Effector CD8-positive, alpha-beta T cell (primary cell): Measurements from ENCODE around the gene HSPB1.
"Not testable (repeated sequence)": the region's sequence is repeated elsewhere in the genome, so short reads cannot be mapped to it uniquely, and the experiment has no call there.

Experiments
- DNase-seq: peaks from one replicate; lab custom pipeline; 2025; lab: John Stamatoyannopoulos, UW

HSPB1 gene

DNA sequence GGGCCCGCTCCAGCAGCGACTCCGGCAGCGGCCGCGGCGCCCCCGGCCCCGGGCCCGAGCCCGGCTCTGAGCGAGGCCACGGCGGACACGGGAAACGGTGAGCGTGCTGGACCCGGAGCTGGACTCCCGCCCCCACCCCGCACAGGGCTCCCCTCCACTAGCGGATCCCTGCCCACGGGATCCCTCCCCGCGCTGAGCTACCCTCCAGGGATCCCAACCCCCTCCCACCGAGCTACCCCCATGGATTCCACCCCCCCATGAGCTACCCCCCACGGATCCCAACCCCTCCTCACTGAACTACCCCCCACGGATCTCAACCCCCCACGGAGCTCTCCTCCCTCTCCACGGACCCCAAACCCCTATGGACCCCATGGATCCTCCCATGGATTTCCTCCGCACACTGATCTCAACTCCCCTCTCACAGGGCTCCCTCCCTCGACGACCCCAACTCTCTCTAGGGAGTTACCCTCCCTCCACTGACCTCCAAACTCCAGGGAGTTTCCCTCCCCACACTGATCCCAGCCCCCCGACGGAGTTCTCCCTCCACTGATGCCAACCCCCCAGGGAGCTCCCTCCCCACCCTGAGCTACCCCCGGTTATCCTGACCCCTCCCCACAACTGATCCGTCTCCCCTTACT is 20.6 kb upstream of the HSPB1 start:
- no peak for DNase-seq

DNA sequence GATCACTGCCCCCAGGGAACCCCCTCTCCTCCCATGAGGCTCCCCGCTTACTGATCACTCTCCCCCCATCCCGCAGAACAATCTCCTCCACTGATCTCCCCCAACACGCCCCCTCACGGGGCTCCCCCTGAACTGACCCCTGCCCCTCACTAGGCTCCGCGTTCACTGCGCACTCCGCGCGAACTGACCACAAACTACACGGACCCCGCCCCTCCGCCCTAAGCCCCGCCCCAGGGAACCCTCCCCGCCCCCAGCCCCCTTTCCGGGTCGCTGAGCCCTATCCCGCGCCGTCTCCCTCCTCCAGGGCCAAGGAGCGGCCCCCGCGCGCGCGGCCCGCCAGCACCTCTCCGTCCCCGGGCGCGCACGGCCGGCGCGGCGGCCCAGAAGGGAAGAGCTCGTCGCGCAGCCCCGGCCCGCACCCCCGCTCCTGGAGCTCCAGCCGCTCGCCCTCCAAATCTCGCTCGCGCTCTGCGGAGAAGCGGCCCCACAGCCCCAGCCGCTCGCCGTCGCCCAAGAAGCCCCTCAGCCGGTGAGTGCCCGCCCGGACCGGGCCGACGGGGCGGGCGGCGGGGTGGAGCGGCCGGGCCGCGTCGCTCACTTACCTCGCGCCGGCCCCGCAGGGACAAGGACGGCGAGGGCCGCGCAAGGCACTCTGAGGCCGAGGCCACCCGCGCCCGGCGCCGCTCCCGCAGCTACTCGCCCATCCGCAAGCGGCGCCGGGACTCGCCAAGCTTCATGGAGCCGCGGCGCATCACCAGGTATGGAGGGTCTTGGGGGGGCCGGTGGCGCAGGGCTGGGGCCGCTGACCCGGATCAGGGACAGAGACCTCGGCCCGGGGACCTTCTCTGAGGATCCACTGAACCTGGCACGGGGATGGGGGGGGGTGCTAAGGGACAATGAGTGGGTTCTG is 19.9 kb upstream of the HSPB1 start:
- DNase-seq = peak; percentile 9

DNA sequence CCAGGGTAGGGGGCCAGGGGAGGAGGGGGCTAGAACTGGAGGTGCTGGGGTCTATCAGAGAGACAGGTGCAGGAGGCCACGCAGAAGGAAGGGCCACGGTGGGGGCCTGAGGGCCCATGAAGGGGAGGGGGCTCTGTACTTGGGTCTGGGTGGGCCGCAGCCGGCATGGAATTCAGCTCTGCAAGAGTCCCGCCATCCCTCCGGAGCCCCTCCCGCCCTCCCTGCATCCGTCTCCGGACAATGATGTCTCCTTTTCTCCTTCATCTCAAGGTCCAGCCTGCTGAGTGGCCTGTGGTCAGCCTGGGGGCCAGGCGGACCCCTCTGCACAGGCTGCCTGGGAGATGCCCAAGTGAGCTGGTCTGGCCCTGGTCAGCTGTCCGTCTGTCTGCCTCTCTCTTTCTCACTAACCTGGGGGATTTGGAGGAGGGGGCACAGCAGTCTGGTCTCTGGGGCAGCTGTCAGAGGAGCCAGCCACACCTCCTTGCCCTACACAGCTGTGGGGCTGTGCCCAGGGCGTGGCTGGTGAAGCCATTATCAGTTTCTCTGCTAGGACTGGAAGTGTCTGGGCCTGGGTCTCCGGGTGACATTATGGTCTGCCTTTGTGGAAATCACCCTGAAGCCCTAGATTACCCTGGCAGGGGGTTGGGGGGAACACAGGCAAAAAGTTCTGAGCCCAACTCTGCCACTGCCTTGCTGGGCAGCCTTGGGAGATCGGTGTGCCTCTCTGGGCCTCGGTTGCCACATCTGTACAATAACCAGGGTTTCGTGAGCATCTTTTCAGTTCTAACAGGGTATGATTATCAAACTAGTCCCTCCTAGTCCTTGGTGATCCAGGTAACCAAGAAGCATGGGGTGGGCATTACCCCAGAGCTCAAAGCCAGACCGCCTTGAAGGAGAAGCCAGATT is 19.0 kb upstream of the HSPB1 start:
- no peak for DNase-seq

DNA sequence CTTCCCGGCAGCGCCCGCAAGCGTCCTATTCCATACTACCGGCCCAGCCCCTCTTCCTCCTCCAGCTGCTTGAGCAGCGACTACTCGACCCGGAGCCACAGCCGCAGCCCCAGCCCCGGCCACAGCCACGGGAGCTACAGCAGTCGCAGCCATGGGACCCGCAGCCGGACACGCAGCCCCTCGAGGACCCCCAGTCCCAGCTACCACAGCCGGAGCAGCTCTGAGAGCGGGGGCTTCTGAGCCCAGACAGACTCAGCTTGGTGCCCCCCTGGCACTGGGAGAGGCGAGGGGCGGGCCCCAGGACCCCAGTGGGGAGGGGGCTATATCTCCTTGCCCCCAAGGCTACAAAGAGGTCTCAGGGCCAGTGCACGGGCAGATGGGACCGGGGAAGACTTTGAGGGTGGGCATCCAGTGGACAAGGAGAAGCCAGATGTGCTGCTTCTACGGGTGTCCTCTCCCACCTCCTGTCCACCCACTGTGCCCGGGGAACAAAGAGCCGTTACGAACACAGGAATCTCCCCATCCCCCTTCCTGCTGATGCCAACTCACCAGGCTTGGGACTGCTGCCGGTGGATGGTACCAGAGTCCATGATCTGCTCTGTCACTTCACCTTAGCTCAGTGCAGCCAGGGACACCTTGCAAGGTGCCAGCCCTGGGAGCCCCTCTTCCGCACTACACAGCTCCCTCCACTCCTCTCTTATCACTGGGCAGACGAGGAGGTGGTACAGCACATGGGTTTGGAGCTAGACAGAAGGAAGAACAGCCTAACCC is 16.7 kb upstream of the HSPB1 start:
- DNase-seq = no peak

DNA sequence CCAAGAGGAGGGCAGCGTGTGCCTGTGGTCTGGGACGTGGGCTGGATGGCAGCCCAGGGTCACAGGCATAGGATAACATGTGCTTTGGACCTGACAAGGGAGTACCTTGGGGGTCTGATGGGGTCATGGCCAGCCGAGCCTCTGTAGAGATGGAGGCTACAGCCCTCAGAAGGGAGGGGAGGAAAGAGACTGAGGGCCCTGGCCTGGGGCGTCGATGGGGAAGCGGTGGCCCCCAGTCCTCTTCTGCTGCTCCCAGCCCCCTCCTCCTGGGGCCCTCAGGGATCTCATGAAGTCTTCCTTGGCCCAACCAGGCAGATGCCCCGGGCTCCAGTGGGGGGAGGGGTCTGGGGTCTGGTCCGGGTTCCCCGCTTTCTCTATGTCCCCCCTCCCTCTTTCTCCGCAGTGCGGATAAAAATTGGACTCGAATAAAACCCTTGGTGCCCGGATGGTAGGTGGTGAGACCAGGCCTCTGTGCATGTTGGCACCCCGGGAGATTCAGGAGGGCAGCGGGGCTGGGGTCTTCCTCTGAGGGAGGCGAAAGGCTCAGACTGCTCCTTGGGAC is 15.6 kb upstream of the HSPB1 start:
- no peak for DNase-seq

DNA sequence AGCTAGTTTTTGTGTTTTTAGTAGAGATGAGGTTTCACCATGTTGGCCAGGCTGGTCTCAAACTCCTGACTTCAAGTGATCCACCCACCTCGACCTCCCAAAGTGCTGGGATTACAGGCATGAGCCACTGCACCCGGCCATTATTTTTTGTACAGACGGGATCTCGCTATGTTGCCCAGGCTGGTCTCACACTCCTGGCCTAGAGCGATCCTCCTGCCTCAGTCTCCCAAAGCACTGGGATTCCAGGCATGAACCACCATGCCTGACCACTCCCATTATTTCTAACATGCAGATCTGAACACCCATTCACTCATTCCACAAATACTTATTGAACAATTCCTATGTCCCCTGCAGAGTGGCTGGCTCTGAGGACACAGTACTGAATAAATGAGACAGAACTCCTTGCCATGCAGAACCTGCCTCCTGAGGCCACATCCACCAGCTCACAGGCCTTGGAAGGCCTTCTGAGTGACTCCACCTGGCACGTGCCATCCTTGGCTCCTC is 11.6 kb upstream of the HSPB1 start:
- not testable (repeated sequence) for DNase-seq

DNA sequence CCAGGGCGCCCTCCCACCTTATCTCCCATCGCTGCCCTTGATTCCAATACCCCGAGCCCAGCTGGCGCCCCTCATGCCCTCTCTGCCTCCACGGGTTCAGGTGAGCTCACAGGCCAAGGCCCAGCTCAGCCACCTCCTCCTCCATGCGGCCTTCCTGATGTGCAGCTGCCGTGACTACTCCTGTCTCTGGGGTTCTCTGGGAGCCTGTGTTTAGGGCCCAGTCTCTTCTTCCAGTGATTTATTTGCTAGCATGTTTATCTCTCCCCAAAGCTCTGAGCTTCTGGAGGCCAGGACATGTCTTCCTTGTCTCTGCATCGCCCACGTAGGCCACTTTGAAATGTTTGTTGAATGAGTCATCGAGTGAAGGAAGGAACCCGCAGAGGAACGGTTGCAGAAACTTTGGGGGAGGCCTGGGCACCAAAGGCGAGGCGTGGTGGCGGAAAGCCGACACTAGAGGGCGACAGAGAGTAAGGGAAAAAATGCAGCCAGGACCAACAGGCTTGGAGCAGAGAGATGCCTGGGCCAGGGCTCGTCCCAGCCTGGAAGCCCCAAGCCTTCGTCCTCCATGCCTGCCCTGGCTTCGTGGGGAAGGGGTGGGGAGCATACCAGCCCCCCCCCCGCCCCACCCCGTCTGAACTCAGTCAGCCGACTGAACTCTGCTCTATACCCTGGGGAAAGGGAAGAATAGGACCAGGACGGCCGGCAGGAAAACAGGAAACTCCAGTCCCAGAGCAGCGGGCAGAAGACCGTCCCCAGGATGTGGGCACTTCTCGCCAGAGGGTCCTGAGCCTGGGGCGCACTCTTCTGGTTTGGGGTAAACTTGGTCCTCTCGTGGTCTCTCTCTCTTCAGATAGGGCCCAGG is 10.9 kb upstream of the HSPB1 start:
- peak; percentile 78 for DNase-seq

DNA sequence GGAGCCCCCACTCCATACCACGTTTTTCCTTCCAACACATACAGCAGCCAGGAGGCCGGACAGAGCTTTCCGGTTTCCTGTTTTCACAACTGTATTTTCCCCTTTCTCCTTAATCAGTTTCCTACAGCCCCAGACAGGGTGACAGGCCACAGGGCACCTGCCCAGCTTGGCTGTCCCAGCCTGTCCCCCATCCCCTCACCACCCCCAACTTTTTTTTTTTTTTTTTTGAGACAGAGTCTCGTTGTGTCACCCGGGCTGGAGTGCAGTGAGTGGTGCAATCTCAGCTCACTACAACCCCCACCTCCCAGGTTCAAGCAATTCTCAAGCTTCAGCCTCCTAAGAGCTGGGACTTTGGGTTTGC is 10.3 kb upstream of the HSPB1 start:
- DNase-seq = no peak

DNA sequence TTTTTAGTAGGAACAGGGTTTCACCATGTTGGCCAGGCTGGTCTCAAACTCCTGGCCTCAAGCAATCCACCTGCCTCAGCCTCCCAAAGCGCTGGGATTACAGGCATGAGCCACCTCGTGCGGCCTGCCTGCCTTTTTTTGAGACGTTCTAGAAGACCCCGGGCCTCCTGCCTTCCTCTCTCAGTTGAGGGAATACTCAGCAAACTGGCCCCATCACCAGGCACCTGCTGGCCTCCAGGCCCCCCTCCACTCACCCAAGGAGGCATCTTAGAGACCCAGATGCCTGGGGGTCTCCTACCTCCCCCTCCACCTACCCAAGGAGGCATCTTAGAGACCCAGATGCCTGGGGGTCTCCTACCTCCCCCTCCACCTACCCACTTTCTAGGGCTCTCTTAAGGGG is 9.6 kb upstream of the HSPB1 start:
- not testable (repeated sequence) for DNase-seq

DNA sequence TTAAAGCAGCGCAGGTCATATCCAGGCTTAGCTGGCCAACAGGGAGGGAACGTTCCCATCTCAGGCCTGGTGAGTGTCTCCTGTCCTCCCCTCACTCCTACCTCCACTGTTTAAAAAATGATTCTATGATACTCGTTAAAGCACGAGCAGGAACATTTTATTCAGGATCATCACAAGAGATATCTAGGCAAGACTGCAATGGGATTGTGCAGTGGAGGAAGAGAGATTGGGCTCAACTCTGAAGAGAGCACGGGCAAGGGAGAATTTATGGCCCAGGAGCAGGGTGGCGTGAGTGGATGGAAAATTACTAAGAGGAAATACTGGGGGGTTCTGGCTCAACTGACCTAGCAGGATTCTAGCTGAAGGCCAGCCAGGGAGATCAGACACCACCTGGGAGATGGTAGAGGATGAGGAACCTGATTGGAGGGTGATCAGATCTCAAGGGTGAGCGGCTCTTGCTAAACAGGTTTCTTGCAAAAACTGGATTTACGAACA is 9.0 kb upstream of the HSPB1 start:
- no peak for DNase-seq

DNA sequence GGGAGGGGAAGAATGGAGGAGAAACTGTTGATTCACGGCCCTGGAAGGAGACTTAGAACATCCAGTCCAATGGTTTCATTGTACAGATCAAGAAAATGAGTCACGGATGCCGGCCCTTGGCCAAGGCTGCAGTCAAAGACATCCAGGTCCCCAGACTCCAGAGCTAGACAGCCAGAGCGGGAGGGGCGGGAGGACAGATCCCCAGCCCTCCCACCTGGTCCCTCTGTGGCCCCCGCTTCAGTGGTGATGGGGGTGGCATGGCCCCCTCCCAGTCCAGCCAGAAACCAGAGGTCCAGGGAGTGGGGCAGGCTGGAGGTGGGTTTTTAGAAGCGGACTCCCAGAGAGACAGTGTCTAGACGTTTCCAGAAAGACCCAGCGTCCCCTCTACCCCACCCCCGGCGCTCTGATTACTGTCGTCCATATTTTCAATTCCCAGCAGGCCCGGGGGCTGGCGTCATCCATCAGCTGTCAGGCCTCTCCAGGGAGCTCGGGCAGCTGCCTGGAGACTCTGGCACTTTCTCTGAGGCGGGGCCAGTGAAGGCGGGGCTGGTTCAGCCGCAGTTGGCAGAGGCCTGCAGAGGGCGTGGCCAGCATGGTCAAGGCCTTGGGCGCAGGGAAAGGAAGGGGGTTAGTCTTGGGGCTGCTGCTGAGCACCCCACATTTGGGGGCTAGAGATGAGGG is 8.0 kb upstream of the HSPB1 start:
- no peak for DNase-seq

DNA sequence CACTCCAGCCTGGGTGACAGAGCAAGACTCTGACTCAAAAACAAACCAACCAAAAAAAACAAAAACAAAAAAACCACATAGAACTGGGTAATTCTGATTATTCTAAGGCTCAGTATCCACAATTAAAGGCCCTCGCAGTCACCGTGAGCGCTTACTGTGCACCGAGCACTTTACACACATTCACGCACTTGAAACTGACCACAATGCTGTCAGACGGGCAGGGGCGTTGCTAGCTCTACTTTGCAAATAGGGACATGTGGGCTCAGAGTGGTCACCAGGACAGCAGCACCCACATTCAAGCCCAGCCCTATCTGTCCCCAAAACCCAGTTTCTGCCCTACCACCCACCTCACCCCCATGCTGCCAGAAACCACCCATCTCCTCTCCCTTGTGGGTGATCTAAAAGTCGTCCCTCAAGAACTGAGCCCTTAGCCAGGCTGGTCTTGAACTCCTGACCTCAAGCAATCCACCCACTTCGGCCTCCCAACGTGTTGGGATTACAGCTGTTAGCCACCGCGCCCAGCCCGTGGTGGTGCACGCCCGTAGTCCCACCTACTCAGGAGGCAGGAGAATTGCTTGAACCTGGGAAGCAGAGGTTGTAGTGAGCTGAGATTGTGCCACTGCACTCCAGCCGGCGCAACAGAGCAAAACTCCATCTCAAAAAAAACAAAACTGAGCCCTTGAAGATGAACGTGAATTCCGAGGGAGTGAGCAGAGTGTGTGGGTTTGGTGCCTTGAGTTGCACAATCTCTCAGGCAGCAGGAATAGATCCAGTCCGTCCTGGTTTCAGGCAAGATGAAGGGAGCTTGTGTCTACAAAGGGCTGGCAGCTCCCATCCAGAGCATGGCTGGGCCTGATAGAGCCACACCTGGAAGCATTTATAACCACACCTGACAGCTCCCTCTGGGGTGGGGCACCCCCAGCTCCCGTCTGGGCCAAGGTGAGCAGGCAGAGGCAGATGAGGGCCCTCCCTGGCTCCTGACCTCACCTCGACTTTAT is 5.4 kb upstream of the HSPB1 start:
- DNase-seq = no peak

DNA sequence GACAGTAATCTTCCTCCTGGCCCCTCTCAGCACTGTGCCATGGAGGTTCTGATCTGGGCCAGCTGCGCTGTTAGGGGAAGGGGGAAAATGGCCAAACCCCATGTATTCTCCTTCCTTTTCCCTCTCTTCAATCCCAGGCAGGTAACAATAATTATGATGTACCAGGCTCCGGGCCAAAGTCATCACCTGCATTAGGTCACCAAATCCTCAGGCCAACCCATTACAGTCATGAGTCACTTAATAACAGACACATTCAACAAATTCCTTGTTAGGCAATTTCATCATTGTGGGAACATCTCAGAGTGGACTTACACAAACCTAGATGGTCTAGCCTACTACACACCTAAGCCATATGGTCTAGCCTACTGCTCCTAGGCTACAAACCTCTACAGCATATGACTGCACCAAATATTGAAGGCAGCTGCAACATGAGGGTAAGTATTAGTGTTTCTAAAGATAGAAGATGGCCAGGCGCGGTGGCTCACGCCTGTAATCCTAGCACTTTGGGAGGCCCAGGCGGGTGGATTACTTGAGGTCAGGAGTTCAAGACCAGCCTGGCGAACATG is 2.2 kb upstream of the HSPB1 start:
- DNase-seq = no peak

DNA sequence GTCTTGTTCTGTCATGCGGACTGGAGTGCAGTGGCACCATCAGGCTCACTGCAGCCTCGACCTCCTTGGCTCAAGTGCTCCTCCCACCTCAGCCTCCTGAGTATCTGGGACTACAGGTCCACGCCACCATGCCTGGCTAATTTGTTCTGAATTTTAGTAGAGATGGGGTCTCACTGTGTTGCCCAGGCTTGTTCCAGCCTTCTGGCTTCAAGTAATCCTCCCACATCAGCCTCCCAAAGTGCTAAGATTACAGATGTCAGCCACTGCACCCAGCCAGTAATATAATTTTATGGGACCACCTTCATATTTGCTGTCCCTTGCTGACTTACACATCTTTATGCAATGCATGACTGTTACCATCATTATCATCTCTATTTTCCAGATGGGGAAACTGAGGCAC is 1.5 kb upstream of the HSPB1 start:
- no peak for DNase-seq

DNA sequence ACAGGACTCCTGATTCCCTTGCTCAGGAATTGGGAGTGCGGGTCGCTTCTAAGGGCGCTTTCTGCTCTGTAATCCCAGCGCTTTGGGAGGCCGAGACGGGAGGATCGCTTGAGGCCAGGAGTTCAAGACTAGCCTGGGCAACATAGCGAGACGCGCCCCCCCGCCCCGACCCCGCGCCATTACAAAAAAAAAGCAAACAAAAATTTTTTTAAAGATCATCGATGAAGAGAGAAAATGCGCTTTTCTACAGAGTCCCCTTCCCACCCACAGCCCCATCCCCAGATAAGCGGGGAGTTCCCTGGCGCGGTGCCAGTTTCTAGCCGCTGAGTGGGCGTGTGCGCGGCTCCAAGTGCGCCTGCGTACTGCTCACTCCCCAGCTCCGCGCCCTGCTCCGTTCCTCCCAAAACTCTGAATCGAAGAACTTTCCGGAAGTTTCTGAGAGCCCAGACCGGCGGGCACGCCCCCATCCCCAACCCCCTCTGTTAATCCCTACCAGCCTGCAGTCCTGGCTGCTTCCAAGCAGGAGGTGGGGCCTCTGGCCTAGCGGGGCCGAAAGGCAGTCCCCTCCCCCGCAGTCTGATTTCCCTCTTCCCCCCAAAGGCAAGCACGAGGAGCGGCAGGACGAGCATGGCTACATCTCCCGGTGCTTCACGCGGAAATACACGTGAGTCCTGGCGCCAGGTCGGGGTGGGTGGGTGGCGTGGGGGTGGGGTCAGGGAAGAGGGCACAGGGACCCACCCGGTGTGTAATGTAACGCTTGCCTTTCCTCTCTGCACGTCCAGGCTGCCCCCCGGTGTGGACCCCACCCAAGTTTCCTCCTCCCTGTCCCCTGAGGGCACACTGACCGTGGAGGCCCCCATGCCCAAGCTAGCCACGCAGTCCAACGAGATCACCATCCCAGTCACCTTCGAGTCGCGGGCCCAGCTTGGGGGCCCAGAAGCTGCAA is 1.0 kb downstream of the HSPB1 start:
- DNase-seq = peak; percentile 83

DNA sequence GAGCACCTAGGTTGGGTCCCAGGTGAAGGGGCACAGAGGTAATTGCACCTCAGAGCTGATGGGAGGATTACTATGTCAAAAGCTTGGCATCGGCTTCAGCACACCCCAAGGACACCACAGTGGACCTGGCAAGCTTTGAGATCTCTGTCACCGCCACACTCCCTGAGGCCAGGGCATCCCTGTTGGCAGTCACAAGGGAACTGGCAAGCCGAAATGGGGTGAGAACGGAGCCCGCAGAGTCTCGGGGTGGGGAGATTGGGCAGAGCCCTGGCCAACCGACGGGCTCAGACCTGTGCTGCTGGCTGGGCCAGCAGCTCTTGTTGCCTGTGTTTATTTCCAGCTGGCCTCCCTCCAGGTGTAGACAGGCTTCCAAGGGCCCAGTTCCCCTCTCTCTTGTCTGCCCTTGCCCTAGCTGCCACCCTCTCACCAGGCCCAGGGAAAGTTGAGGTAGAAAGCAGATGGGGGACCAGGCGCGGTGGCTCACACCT is 2.5 kb downstream of the HSPB1 start:
- no peak for DNase-seq
